SJCRH30 (cell line): ENCODE measurements around the gene HNRNPD. TPM values are rescaled to one million over a fixed set of nuclear protein-coding genes. Genes with fewer than 3 reads are reported as not detected.
"Not testable (repeated sequence)": the region's sequence is repeated elsewhere in the genome, so short reads cannot be mapped to it uniquely, and the experiment has no call there.

ENCODE experiments used
- DNase-seq, 2 experiments: peaks; one replicate each; pipeline ENCODE4 v3.0.0-alpha.2; 2015 to 2020
- H3K27ac ChIP-seq: fragments of 250-450 bp; sonication (Bioruptor Pico); 2 replicates; pipeline ENCODE4 v1.5.1; 2020; ENCODE audit warnings: mild to moderate bottlenecking, moderate library complexity
- H3K27me3 ChIP-seq: fragments of 250-450 bp; sonication (Bioruptor Pico); 2 replicates; pipeline ENCODE4 v1.5.1; 2020; ENCODE audit warnings: mild to moderate bottlenecking, moderate library complexity
- H3K36me3 ChIP-seq: fragments of 250-450 bp; sonication (Bioruptor Pico); 2 replicates; pipeline ENCODE4 v1.5.1; 2020; ENCODE audit warnings: mild to moderate bottlenecking, moderate library complexity
- H3K4me1 ChIP-seq: fragments of 250-450 bp; sonication (Bioruptor Pico); 2 replicates; pipeline ENCODE4 v1.5.1; 2020; ENCODE audit warnings: mild to moderate bottlenecking, moderate library complexity
- H3K4me3 ChIP-seq: fragments of 250-450 bp; sonication (Bioruptor Pico); 2 replicates; pipeline ENCODE4 v1.5.1; 2020; ENCODE audit warnings: mild to moderate bottlenecking, moderate library complexity
- H3K9me3 ChIP-seq: fragments of 250-450 bp; sonication (Bioruptor Pico); replicated peaks from 2 replicates; pipeline ENCODE4 v1.5.1; 2020; ENCODE audit warnings: mild to moderate bottlenecking, moderate library complexity
- total RNA-seq: library from RNA; depleted of rRNA; stranded (reverse); fragments of >200 nt; shearing (Covaris generic); gene quantifications from 2 replicates; pipeline ENCODE4 v1.2.3, GENCODE V29; 2014

Gene HNRNPD
- total RNA-seq, 1 experiment from 2014 or later = 200 TPM

DNA sequence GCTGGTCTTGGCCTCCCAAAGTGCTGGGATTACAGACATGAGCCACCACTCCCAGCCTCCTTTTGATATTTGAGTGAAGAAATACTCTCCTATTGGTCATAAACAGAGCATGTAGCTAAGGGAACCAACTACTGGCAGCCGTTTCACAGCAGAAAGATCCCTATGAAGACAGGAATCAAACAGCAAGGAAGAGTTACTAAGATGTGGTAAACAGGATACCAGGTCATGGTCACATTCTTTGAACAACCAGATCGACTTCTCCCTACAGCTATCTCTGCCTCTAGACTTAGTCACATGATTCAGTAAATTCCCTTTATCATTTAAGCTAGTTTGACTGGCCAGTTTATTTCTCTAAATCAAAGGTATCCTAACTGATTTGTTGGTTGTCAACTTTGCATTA lies 9.0 kb upstream of the HNRNPD start:
- Histone ChIP-seq H3K4me1 (no peaks in the 10 kb centered on the region), H3K27me3 (no peaks in the 10 kb centered on the region; the same call in 1 of the 2 replicates), H3K27ac (no peak overlapping the region), H3K36me3 (no peaks in the 10 kb centered on the region), H3K4me3 (no peak overlapping the region), H3K9me3 (peaks cover 11% of the 10 kb centered on the region)
- DNase-seq = no peak

DNA sequence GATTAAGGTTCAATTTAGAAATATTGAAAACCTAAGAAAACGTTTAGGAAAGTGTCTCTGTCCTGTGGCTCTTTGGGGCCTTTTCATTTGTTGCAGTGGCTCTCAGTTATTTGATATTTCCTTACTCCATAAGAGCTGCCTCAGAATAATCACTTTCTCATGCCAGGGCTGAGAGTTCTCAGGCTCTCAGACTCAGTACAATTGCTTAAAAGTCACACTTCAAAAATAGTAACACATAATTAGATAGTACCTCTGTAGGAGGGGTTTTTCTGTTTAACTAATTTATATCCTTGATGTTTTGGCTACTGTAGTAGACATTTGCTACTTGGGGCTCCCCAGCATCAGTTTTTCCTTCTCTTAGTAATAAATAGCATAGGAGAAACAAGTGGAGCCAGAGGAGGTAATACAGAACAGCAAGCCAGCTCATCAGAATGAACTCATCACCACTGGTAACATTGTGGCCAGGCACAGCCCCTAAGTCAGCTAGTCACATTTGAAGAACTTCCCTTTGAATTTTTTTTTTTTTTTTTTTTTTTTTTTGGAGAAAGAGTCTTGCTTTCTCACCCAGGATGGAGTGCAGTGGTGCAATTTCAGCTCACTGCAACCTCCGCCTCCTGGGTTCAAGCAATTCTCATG lies 8.0 kb upstream of the HNRNPD start:
- Histone ChIP-seq H3K4me1 (no peaks in the 10 kb centered on the region), H3K9me3 (peaks cover 11% of the 10 kb centered on the region), H3K27ac (no peak overlapping the region), H3K4me3 (no peak overlapping the region), H3K36me3 (no peaks in the 10 kb centered on the region), H3K27me3 (no peaks in the 10 kb centered on the region; the same call in 1 of the 2 replicates)
- no peak for DNase-seq

DNA sequence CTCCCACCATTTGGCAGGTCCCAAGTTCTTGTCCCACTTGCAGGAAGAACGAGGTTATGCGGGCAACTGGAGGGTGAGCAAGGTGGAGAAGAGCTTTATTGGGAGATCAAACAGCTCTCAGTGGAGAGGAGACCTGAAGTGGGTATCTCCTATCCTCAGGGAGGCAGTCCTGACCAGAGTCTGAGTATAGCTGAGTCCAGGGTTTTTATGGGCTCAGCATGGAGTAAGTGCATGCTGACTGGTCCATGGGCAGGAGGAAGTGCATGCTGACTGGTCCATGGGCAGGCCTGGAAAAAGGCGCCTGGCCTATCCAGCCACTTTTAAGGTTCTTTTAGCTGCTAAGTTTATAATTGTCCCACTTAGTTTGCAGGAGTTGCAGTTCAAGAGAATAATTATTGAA lies 7.4 kb upstream of the HNRNPD start:
- Histone ChIP-seq H3K27ac (no peak overlapping the region), H3K4me1 (no peaks in the 10 kb centered on the region), H3K9me3 (peaks cover 8% of the 10 kb centered on the region), H3K36me3 (no peaks in the 10 kb centered on the region), H3K4me3 (no peak overlapping the region), H3K27me3 (no peaks in the 10 kb centered on the region; the same call in 1 of the 2 replicates)
- no peak for DNase-seq

DNA sequence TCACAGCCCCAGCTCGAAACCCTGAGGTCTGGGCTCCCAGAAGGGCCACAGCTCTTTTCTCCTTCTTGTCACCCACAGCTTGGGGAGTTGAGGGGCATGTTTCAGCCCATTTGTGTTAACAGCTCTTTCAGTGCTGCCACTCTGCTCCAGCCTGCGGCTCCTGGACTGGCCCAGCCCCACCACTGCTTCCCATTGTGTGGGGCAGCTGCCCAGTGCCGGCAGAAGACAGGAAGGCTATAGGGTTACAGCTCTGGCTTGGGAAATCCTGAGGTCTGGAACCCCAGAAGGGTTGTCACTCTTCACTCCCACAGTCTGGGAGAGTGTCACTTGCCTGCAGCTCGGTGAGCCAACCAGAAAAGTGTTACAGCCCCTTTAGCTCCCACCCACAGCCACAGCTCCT lies 7.0 kb upstream of the HNRNPD start:
- peaks cover 8% of the 10 kb centered on the region for H3K9me3 ChIP-seq
- H3K27ac ChIP-seq = no peak overlapping the region
- no peak for DNase-seq

DNA sequence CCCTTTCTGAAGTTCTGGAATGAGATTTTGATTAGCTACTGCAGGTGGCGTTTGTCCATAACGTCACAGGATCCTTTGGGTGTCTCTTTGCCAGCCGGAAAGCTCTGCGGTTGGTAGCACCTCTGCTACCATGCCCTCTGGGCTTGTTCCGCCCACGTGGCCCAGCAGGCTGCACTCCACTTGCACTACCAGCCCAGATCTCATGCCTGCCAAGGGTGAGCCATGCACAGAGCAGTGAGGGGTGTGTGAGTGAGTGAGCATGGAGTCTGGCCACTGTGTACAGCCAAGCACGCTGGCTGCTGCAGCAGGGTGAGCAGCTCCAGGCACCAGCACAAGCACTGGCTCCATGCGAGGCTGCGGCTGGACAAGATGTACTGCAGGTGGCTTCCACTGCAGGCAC lies 6.6 kb upstream of the HNRNPD start:
- DNase-seq = no peak
- no peaks in the 10 kb centered on the region for H3K36me3 ChIP-seq

More for the DNA sequence above, 7.0 kb upstream of the HNRNPD start:
- H3K4me3 ChIP-seq = no peak overlapping the region
- H3K27me3 ChIP-seq = no peaks in the 10 kb centered on the region; the same call in 1 of the 2 replicates
- H3K36me3 ChIP-seq = no peaks in the 10 kb centered on the region
- H3K4me1 ChIP-seq = peaks cover under 1% of the 10 kb centered on the region; the same call in 1 of the 2 replicates

DNA sequence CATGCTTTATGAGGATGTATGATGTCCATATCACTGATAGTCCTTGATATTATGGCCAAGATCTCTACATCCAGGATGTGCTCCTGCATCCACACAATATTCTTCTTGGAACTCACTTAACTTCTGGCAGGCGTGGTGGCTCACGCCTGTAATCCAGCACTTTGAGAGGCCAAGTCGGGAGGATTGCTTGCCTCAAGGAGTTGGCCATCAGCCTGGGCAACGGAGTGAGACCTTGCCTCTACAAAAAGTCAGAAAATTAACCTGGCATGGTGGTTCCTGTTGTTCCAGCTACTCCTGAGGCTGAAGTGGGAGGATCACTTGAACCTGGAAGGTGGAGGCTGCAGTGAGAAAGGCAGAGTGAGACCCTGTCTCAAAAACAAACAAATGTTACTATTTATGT lies 2.3 kb upstream of the HNRNPD start:
- H3K27me3 ChIP-seq = no peaks in the 10 kb centered on the region
- H3K27ac ChIP-seq = no peak overlapping the region
- DNase-seq = no peak
- H3K9me3 ChIP-seq = peaks cover under 1% of the 10 kb centered on the region; the same call in 1 of the 2 replicates
- peaks cover 21% of the 10 kb centered on the region for H3K36me3 ChIP-seq
- H3K4me1 ChIP-seq = peaks cover 4% of the 10 kb centered on the region; the same call in 1 of the 2 replicates
- H3K4me3 ChIP-seq = no peak overlapping the region

More for the DNA sequence above, 6.6 kb upstream of the HNRNPD start:
- Histone ChIP-seq H3K4me3 (no peak overlapping the region), H3K27me3 (no peaks in the 10 kb centered on the region; the same call in 1 of the 2 replicates), H3K27ac (no peak overlapping the region), H3K9me3 (peaks cover 8% of the 10 kb centered on the region; the same call in 1 of the 2 replicates), H3K4me1 (peaks cover 4% of the 10 kb centered on the region; the same call in 1 of the 2 replicates)

DNA sequence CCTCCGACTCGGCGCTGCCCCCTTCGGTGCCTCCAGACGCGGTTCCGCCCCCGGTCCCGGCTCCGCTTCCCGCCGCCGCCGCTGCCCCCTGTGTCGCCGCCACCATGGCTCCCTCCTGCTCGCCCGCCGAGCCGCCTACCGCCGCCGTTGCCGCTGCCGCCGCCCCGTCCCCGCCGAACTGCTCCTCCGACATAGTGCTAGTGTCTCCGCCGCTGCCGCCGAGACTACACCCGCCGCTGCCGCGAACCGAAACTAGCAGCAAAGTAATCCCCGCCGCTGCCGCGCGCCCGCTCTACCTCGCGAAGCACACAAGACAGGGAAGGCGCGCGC lies 340 bp downstream of the HNRNPD start:
- DNase-seq = no peak
- Histone ChIP-seq H3K27ac (peak overlapping the region; percentile 99), H3K4me3 (peak overlapping the region; percentile 98), H3K36me3 (peaks cover 48% of the 10 kb centered on the region), H3K9me3 (no peaks in the 10 kb centered on the region), H3K4me1 (peaks cover 10% of the 10 kb centered on the region), H3K27me3 (no peaks in the 10 kb centered on the region)

DNA sequence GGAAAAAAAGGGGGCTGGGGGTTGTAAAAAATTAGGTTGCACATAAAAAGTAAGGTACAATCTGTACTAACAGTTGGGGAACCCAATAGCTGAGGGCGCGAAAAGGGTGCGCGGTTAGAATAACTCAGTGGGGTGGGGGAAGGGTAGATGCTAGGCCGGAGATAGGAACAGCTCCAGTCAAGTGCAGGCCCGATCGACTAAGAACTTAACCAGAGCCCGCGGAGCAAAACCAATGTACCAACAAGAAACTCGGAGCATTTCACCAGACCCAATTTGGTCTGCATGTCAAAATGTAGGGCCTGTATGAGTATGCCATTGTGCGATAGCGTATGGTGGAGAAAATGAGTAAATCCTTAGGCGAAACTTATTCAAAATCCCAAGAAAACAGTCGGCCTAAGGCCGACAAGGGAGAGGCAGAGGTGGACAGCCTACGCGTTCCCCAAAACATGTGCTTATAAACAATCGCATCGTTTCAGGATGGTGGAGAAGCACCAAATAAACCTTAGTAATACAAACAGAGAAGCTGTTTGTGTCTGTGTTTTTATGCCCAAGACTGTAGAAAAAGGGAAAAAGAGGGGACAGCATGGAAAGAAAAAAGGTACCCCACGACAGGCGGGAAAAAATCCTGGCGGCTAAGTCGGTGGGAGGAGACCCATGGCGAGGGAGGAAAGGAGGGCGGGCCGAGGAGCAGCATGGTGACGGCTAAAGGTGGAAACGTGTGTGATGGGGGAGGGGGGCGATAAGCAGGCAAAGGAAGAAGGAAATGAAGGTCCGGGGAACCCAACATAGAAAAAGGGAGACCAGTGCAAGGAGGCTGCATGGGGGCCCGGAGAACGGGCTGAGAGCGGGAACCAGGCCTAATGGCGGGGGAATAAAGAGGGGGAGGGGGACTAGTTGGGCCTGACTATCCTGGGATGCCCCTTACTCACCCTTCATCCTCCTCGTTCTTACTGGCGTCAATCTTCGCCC lies 990 bp downstream of the HNRNPD start:
- peak overlapping the region; percentile 98 for H3K4me3 ChIP-seq
- no peaks in the 10 kb centered on the region for H3K9me3 ChIP-seq
- H3K27me3 ChIP-seq = no peaks in the 10 kb centered on the region
- peak overlapping the region; percentile 99 for H3K27ac ChIP-seq
- H3K4me1 ChIP-seq = peaks cover 10% of the 10 kb centered on the region
- DNase-seq = peak; percentile 92 to 93
- peaks cover 55% of the 10 kb centered on the region for H3K36me3 ChIP-seq

DNA sequence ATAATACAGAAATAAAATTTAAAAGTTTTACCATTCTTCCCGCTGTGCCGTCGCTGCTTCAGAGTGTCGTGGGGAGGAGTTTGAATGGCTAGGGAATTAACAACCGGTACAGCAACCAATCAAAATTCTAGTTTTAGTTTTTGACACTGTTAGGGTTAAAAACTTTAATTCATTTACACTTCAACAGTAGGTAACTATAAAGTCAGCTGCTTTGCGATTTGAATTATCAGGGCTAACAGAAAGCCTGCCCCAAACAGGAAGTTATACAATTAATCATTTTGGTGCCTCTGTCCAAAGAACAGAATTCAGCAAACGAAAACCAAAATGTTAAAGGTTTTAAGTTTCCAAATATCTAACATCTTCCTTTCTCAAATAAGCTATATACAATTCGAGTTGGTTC lies 2.3 kb downstream of the HNRNPD start:
- peak in 1 of 2 experiments; percentile 44 for DNase-seq
- H3K27ac ChIP-seq = peak overlapping the region; percentile 99; the same call in 1 of the 2 replicates
- no peaks in the 10 kb centered on the region for H3K27me3 ChIP-seq
- H3K36me3 ChIP-seq = peaks cover 68% of the 10 kb centered on the region
- H3K9me3 ChIP-seq = no peaks in the 10 kb centered on the region
- peak overlapping the region; percentile 98 for H3K4me3 ChIP-seq
- H3K4me1 ChIP-seq = peaks cover 13% of the 10 kb centered on the region

DNA sequence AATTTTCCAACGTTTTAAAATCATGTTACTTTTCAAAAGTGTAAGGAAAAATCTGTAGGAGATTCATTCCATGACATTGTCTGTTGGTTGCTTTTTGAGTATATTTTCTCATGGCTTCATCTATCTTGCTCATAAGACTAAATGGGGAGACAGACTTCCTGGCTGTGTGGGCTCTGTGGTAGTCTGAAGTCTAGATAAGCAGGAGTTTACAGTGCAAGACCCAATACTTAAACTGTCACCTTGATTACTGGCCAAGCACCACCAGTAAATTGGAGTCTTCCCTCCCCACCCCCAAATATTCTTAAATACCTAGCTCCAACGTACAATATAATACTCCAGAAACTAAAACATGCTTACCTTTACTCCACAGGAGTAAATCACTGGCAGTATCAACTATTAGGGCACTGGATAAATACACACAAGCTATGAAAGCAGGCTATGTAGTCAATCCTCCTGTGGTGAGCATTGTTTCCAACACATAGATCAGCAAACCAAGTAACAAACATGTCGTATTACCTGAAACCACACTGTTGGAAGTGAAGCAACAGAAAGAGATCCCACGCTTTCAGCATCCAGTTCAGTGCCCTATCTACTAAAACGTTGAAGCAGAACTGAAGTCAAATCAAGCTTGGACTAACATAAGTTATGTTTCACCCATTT lies 6.2 kb downstream of the HNRNPD start:
- Histone ChIP-seq H3K4me3 (no peak overlapping the region), H3K27ac (no peak overlapping the region), H3K36me3 (peaks cover 96% of the 10 kb centered on the region), H3K27me3 (no peaks in the 10 kb centered on the region), H3K9me3 (no peaks in the 10 kb centered on the region), H3K4me1 (peaks cover 9% of the 10 kb centered on the region)
- no peak for DNase-seq

DNA sequence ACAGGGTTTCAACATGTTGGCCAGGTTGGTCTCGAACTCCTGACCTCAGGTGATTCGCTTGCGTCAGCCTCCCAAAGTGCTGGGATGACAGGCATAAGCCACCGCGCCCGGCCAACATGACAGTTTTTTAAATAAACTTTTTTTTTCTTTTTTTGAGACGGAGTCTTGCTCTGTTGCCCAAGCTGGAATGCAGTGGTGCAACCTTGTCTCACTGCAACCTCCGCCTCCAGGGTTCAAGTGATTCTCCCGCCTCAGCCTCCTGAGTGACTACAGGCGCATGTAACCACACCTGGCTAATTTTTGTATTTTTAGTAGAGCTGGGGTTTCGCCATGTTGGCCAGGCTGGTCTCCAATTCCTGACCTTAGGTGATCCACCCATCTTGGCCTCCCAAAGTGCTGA lies 7.4 kb downstream of the HNRNPD start:
- DNase-seq, H3K4me3 ChIP-seq, H3K9me3 ChIP-seq, H3K27ac ChIP-seq, H3K27me3 ChIP-seq, H3K4me1 ChIP-seq: not testable (repeated sequence)
- H3K36me3 ChIP-seq = peaks cover 93% of the 10 kb centered on the region

DNA sequence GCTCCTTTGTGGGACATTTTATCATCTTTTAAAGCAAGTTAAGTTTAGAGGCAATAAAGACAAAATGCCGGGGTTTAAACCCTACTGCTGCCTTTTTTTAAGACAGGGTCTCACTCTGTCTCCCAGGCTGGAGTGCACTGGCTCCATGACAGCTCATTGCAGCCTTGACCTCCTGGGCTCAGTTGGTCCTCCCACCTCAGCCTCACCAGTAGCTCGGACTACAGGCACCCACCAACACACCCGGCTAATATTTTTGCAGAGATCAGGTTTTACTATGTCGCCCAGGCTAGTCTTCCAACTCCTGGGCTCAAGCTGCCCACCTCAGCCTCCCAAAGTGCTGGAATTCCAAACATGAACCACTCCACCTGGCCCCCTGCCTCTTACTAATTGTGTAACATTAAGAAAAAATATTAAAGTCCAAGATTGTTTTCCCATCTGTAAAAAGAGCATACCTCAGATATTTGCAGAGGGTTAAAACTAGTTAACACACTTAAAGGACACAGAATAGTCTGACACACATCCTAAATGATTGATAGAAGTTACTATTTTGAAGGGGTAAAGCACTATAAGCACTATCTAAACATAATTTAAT lies 9.8 kb downstream of the HNRNPD start:
- Histone ChIP-seq H3K36me3 (peaks cover 93% of the 10 kb centered on the region), H3K27ac (no peak overlapping the region), H3K27me3 (no peaks in the 10 kb centered on the region), H3K9me3 (no peaks in the 10 kb centered on the region), H3K4me3 (no peak overlapping the region), H3K4me1 (peaks cover 6% of the 10 kb centered on the region)
- DNase-seq = no peak

DNA sequence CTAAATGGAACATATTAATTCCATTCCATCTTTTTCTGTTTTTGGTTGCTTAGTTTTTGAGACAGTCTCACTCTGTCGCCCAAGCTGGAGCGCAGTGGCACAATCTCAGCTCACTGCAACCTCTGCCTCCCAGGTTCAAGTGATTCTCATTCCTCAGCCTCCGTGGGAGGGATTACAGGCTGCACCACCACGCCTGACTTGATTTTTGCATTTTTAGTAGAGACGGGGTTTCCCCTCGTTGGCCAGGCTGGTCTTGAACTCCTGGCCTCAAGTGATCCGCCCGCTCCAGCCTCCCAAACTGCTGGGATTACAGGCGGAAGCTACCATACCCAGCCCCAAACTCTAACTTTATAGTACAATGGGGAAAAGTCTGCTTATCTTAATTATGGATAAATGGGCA lies 11.2 kb downstream of the HNRNPD start:
- Histone ChIP-seq H3K9me3 (no peaks in the 10 kb centered on the region), H3K4me1 (peaks cover 5% of the 10 kb centered on the region), H3K4me3 (no peak overlapping the region), H3K27me3 (no peaks in the 10 kb centered on the region), H3K27ac (no peak overlapping the region), H3K36me3 (peaks cover 93% of the 10 kb centered on the region)
- DNase-seq = no peak
